ENCODE data around the gene RBM18.

RBM18 gene

DNA sequence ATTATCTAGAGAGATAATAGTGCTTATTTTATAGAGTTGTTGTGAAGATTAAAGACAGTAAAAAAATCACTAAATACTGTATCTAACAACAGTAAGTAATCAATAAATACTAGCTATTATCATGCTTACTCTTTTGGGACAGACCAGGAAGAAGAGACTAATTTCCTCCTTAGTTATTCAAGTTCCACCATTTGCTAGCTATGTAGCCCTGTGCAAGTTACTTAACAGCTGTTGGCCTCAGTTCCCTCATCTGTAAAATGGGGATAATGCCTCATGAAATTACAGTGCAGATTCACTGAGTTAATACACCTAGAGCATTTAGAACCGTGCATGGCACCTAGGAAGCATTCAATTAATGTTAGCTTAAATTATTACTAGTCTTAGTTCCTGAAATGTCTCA is 2.6 kb downstream of the RBM18 start:
- no peak overlapping the region for H3K4me3 ChIP-seq (ENCODE audit: control insufficient read depth, low read depth, low read length)
- TF ChIP-seq, protein P1, sequence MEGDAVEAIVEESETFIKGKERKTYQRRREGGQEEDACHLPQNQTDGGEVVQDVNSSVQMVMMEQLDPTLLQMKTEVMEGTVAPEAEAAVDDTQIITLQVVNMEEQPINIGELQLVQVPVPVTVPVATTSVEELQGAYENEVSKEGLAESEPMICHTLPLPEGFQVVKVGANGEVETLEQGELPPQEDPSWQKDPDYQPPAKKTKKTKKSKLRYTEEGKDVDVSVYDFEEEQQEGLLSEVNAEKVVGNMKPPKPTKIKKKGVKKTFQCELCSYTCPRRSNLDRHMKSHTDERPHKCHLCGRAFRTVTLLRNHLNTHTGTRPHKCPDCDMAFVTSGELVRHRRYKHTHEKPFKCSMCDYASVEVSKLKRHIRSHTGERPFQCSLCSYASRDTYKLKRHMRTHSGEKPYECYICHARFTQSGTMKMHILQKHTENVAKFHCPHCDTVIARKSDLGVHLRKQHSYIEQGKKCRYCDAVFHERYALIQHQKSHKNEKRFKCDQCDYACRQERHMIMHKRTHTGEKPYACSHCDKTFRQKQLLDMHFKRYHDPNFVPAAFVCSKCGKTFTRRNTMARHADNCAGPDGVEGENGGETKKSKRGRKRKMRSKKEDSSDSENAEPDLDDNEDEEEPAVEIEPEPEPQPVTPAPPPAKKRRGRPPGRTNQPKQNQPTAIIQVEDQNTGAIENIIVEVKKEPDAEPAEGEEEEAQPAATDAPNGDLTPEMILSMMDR (conservative IDR thresholded peaks at IDR 0.05; ENCODE audit: control insufficient read depth, insufficient read depth, low read depth, low read length), result no peak
- DNase-seq (ENCODE audit: low read depth), result no peak

DNA sequence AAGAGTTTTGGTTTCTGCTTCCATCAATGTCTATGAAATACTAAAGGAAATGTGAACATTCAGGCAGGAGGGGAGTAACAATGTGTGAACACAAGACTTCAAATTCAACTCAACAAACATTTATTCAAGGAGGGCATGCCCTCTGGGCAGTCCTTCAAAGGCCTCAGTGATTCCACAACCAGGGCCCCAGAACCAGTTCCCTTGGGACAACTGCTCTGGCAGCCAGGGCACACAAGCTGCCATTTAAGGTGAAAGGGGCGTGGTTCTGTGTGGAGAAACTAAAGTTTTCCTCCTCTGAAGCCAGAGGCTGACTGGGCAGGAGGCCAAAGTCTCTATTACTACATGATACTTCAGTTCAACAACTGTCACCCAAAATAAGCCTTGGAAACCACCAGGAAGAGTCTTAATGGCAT is 3.2 kb downstream of the RBM18 start:
- TF ChIP-seq, protein P1 (conservative IDR thresholded peaks at IDR 0.05; ENCODE audit: control insufficient read depth, insufficient read depth, low read depth, low read length), result no peak
- DNase-seq (ENCODE audit: low read depth), result peak; percentile 72
- H3K4me3 ChIP-seq (ENCODE audit: control insufficient read depth, low read depth, low read length), result no peak overlapping the region

DNA sequence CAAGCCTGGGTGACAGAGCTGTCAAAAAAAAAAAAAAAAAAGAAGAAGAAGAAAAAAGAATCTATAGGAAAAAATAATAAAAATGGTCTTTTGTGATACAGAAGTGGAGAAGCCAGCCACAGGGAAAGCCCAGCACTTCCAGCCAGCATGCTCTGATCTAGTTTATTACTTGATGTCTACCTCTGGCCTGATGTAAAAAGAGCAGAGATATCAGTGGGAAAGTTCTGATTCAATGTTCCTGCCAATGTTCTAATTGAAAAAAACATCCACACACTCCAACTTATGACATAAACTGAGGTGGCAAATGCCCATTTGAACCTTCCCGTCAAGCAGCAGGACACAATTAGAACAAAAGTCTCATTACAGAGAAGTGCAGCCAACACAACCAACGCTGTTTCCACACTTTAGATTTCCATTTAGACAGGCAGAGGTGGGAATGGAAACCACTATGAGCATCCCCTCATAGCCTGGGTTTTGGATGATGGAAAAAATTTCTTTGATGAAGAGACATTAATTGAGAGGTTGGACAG is 5.7 kb downstream of the RBM18 start:
- no peak for DNase-seq (ENCODE audit: low read depth)
- TF ChIP-seq, protein P1 (conservative IDR thresholded peaks at IDR 0.05; ENCODE audit: control insufficient read depth, insufficient read depth, low read depth, low read length), result no peak

DNA sequence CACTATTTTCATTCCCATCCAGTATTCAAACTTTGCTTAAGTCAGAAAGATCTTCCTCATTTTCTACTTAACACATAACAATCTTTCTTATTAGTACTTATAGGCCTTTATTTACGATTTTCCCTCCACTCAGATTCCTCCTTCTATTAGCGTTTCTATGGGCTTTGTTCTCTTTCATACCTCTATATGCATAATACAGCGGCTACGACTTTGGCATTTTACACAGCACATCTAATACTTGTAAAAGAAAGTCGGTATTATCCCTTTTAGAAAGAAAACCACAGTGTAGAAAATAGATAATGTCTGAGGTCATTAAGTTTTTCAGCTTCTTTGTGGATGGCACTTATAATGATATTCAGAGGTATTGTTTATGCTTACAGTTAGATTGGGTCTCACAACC is 8.4 kb downstream of the RBM18 start:
- no peak for DNase-seq (ENCODE audit: low read depth)
- no peak overlapping the region for H3K4me3 ChIP-seq (ENCODE audit: control insufficient read depth, low read depth, low read length)
- TF ChIP-seq, protein P1 (conservative IDR thresholded peaks at IDR 0.05; ENCODE audit: control insufficient read depth, insufficient read depth, low read depth, low read length), result no peak

More for the DNA sequence above, 5.7 kb downstream of the RBM18 start:
- no peak overlapping the region for H3K4me3 ChIP-seq (ENCODE audit: control insufficient read depth, low read depth, low read length)

DNA sequence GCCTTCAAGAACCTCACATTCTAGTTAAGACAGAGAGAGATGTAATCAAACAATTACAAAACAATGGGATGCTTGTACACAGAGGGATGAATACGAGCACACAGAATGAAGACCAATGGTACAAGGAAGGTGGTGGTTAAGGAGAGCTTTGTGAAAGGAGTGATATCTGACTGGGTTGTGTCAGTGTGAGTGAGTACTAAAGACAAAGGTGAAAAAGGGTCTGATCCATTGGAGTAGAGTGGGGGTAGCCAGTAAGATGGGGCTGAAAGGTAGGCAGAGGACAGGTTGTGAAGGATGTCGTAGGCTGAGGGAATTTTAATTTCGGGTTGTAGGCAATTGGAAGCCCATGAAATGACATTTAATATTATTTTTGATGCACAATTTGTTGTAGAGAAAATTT is 9.9 kb downstream of the RBM18 start:
- TF ChIP-seq, protein P1 (conservative IDR thresholded peaks at IDR 0.05; ENCODE audit: control insufficient read depth, insufficient read depth, low read depth, low read length), result no peak
- DNase-seq (ENCODE audit: low read depth), result no peak
- no peak overlapping the region for H3K4me3 ChIP-seq (ENCODE audit: control insufficient read depth, low read depth, low read length)

DNA sequence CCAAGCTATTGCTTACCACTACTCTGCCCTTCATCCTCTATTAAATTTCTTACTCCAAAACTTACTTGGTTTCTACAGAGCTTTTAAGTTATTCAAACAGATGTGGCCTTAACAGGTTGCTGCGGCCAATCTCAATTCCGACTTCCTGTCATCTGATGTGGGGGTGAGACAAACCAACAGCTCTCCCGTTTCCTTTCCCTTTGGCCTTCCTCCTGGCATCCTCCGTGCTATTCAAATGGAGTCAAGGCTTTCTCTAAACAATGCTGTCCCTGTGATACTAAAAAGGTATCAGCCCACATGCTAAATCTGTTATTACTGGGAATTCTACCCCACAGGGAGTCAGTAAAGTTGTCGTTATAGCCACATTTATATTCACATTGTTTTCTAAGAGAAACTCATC is 11.8 kb downstream of the RBM18 start:
- DNase-seq (ENCODE audit: low read depth), result no peak
- TF ChIP-seq, protein P1 (conservative IDR thresholded peaks at IDR 0.05; ENCODE audit: control insufficient read depth, insufficient read depth, low read depth, low read length), result no peak
- H3K4me3 ChIP-seq (ENCODE audit: control insufficient read depth, low read depth, low read length), result no peak overlapping the region

DNA sequence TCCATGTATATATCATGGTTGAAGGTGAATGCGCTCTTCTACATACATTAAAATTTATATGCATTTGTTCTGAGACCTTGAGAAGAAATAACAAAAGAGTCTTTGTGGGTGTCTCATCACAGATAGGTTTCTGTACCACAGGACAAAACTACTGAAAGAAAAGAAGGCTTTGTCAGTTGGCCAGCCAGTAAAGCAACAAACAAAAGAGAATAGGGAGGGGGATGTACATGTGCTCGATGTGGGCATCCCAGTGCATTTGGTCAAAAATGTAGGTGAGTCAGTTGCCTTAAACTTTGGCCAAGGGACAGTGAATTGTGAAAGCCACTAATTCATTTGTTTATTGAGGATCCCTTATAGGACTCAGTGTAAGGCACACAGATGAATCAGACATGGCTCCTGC is 13.3 kb downstream of the RBM18 start:
- H3K4me3 ChIP-seq (ENCODE audit: control insufficient read depth, low read depth, low read length), result no peak overlapping the region
- TF ChIP-seq, protein P1 (conservative IDR thresholded peaks at IDR 0.05; ENCODE audit: control insufficient read depth, insufficient read depth, low read depth, low read length), result no peak
- DNase-seq (ENCODE audit: low read depth), result no peak
